ENCODE data around the gene FBRSL1.
A peak's percentile ranks its signal among the peaks of the same experiment; 100 is the strongest.
"Not testable (repeated sequence)": the region's sequence is repeated elsewhere in the genome, so short reads cannot be mapped to it uniquely, and the experiment has no call there.

FBRSL1 gene

GRCh38 chr12:132471858-132472255 lies 18.1 kb upstream of the FBRSL1 start:
- no peak for DNase-seq

DNA sequence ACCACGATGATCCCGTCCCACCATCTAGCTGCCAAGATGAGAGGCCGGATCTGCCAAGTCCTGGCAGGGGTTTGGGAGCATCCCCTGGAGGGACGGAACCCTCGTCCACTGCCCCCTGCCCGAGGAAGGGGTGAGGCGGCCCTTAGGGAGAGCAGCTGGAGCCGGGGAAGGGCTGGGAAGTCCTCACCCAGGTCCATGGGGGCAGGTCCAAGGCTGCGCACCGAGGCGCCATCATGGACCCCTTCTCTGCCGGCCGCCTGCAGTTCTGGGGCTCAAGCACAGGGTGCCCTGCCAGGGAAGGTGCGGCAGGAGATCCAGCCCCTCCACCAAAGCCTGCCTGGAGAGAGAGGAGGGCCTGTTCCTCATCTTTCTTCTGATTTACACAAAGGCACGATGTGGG lies 17.6 kb upstream of the FBRSL1 start:
- no peak for DNase-seq

DNA sequence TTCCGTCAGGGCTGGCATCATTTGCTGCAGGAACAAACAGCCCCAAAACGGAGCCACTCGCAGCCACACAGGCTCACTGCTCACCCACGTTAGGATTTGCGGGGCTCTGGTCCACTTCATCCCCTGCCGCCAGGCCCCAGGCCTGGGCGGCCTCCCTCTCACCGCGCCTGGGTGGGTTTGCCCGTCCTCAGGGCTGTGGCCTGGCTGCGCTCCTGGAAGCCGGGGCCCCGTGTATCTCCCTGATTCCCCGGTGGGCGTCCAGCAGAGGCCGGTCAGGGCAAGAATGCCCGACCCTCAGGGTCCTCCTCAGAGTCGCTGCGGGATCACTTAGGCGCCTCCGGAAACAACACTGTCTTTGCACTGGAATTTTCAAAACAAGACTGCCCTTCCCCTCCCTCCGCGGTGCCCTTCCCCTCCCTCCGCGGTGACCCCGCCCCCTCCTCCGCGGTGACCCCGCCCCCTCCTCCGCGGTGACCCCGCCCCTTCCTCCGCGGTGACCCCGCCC lies 15.7 kb upstream of the FBRSL1 start:
- no peak for DNase-seq

GRCh38 chr12:132474799-132475303 lies 15.1 kb upstream of the FBRSL1 start:
- DNase-seq, result not testable (repeated sequence)

GRCh38 chr12:132475304-132476037 lies 14.5 kb upstream of the FBRSL1 start:
- no peak for DNase-seq

- no peak for DNase-seq
Measured at GRCh38 chr12:132476038-132476414, 13.9 kb upstream of the FBRSL1 start.

DNA sequence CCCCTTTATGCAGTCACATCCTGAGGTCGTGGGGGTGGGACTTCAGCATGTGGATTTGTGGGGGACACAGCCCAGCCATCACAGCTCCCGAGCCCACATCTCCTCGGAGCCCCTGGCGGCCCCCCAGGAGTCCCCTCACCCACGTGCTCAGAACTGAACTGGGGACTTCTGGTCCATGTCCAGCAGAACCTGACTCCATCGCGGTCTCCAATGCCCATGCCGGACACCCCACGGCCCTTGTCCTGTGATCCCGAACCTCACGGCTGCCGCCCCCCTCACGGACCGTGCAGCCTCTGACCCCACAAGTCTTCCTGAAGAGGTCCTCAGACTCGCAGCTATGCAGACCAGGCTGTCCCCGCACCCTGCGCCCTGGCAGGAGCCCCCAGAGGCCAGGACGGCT lies 13.5 kb upstream of the FBRSL1 start:
- no peak for DNase-seq

DNA sequence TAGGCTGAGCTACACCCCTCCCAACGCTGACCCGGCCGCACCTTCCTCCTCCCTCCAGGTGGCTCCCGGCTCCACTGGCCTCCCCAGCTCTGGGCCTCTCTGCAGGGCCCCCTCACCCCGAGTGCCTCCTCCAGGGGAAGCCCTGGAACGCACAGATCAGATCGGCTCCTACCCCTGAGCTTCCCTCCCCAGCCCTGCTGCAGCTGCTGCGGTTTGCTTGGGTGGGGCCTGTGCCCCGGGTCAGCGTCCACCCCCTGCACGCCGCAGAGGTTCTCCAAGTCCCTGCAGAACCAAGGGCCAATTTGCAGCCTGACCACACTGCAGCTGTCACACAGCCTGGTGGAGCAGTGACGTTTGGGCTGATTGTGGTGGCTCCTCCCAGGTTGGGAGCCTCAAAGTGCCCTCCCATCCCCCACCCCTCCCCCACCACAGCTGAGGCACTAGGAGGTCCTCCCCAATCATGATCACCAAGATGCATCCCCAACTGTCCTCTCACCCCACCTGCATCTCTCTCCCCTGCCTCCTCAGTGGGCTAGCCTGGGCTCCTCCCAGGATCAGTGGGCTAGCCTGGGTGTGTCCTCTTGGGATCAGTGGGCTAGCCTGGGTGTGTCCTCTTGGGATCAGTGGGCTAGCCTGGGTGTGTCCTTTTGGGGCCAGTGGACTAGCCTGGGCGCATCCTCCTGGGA lies 12.8 kb upstream of the FBRSL1 start:
- DNase-seq, result no peak

GRCh38 chr12:132477703-132478432 lies 12.1 kb upstream of the FBRSL1 start:
- no peak for DNase-seq

GRCh38 chr12:132478433-132478803 lies 11.5 kb upstream of the FBRSL1 start:
- DNase-seq, result no peak

DNA sequence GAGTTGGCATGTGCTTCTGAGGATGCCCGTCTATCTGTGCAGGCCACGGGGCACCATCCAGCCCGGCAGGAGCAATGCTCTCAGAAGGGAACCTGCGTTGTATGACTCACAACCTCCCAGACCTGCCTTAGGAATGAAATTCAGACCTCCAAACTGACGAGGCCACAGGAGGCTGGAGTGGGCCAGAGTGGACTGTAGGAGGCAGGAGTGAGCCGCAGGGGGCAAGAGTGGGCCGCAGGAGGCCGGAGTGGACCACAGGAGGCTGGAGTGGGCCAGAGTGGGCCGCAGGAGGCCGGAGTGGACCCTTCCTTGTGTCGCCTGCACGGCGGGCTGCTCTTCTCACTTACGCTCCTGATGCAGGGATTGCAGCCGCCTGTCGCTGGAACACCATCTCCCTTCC lies 11.1 kb upstream of the FBRSL1 start:
- no peak for DNase-seq

DNA sequence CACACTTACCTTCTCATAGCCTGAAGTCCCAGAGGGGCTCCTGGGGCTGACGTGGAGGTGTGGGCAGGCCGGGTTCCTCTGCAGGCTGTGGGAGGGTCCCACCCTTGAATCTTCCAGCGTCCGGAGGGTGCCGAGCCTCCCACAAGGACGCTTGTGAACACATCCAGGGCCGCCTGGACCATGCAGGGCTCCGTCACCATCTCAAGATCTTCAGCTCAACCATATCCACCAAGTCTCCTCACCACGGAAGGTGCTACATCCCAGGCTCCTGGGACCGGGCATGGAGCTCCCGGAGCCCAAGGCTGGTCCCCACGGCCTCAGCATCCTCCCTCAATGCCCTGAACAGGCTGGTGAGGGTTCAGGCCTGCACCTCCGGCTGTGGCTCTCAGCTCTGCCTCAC lies 10.7 kb upstream of the FBRSL1 start:
- DNase-seq, result no peak

DNA sequence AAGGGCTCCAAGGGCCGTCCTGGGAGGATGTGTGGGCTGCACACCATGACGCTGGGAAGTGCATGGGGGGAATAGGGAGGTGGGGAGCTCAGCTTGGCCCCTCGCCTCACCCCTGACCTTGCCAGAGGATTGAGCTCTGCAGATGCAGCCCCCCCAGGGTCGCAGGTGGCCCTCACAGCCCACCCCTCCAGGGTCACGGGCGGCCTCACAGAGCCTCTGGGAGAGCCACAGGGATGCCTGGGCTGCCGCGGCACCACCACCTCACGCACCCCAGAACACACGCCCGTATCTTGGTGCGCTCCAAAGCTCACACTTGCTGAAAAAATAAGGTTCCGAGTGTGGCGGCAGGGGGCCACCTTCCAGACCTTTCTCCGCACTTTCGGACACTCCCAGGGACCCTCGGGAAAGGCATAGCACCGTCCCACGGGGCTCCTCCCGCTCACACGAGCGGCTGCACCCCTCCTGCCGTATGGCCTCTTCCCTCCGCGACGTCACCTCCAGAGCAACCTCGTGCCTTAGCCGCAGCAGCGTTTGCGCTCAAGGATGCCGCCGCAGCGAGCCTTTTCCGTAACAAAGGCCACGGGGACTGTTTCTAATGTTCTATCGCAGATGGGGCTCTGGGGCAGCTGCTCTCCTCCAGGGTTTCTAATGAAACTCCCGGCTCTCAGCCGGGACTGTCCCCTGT lies 9.9 kb upstream of the FBRSL1 start:
- DNase-seq, result no peak

GRCh38 chr12:132480623-132481132 lies 9.3 kb upstream of the FBRSL1 start:
- no peak for DNase-seq

GRCh38 chr12:132481345-132481744 lies 8.6 kb upstream of the FBRSL1 start:
- DNase-seq, result no peak

DNA sequence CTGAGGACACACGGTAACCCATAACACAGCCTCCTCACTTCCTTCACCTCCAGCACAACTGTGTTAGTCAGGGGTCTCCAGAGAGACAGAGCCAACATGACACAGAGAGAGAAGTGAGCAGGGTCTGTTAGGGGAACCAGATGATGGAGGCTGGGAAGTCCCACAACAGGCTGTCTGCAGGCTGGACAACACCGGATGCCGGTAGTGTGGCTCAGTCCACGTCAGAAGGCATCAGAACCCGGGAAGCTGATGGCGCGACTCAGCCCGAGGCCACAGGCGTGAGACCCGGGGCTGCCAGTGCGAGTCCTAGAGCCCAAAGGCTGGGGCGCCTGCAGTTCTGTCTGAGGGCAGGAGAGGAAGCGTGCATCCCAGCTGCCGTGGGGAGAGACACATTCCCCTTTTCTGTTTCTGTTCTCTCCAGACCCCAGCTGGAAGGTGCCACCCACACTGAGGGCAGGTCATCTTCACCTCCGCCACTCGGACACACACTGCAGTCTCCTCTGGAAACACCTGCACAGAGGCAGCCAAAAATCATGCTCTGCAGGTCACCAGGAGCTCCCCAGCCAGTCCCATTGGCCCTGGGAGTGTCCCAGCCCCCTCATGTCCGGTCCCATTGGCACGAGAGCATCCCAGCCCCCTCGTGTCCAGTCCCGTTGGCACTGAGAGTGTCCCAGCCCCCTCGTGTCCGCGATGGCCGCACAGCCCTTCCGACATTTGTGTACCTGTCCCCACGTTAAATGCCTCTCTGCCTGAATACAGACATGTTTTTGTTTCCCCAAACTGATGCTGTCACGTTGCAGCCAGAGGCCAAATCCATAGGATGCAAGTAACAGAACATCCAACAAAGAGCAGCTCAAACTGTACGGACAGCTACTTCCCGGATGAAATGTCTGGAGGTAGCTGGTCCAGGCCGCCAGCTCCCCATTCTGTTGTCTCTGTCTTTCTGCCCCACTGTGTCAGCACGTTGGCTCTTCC lies 7.9 kb upstream of the FBRSL1 start:
- no peak for DNase-seq

GRCh38 chr12:132482771-132483170 lies 7.2 kb upstream of the FBRSL1 start:
- DNase-seq, result no peak

DNA sequence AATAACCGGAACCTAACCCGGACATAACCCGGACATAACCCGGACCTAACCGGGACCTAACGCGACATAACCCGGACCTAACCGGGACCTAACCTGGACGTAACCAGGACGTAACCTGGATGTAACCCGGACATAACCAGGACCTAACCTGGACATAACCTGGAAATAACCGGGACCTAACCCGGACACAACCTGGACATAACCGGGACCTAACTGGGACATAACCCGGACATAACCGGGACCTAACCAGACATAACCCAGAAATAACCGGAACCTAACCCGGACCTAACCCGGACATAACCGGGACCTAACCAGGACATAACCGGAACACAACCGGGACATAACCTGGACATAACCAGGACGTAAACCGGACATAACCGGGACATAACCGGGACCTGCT lies 6.7 kb upstream of the FBRSL1 start:
- DNase-seq, result no peak

DNA sequence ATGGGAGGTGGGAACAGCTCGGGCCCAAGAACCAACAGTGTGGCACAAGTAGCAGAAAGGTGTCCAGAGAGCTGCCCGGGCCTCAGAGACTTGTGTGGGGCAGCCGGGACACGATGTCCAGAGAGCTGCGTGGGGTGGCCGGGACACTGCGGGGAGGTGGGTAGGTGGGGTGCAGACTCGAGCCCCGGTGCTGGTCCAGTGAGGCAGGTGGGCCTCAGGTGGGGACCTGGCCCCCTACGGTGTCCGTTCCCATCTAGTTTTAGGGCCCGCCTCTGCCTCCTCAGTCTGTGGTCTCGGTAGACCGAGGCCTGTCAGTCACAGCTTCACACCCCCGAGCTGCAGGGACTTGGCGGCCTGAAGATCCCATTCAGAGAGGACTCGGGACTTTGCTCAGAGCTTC lies 6.3 kb upstream of the FBRSL1 start:
- no peak for DNase-seq

- DNase-seq, result no peak
Measured at GRCh38 chr12:132484183-132484890, 5.6 kb upstream of the FBRSL1 start.

GRCh38 chr12:132484891-132485441 lies 5.0 kb upstream of the FBRSL1 start:
- peak in 1 of 2 experiments; percentile 10 for DNase-seq
